ENCODE measurements around the gene LRRC51. TPM values are rescaled to one million over a fixed set of nuclear protein-coding genes. Genes with fewer than 3 reads are reported as not detected.

Gene LRRC51
- polyA plus RNA-seq, 5 donors, result 15.8 to 29.0 (median 20.7) TPM

GRCh38 chr11:72067676-72068075 is 13.0 kb upstream of the LRRC51 start:
- no peak for DNase-seq

DNA sequence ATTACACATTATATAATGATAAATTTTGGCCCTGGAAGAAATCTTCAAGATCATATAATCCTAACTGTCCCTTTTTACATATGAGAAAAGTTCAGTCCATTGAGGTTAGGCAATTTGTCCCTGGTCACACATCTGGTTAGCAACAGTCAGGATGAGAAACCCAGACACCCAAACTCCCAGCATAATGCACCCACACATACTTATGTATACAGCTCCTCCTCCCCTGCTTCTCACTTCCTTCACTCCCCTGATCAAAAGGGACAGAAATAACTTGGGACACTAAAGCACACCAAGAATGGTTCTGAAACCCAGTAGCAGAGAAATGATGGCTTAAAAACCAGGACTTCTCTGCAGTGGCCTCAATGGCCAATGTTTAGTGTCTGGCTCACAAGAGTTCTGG is 11.4 kb upstream of the LRRC51 start:
- DNase-seq, result no peak

GRCh38 chr11:72069787-72070251 is 10.8 kb upstream of the LRRC51 start:
- no peak for DNase-seq

- no peak for DNase-seq
Observed at GRCh38 chr11:72070491-72070890, 10.2 kb upstream of the LRRC51 start.

DNA sequence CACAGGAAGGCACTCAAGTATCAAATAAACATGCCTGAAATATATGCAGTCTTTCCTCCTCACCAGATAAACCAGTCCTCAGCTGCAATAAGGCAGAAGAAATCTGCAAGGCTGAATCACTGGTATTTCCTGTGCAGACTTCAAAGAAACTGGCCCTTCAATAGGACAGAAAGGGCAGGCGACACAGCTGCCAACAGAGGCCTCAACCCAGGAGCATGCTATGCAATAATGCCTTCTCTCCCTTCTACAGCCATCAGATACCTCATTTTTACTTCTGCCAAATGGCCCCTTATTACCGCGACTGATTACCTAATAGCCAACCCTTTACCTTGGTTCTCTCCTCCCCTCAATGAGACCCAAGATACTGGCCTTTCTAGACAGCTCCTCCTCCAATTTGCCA is 8.3 kb upstream of the LRRC51 start:
- DNase-seq, result no peak

GRCh38 chr11:72075109-72075508 is 5.5 kb upstream of the LRRC51 start:
- no peak for DNase-seq

- no peak for DNase-seq
Observed at GRCh38 chr11:72075756-72076155, 4.9 kb upstream of the LRRC51 start.

- no peak for DNase-seq
Observed at GRCh38 chr11:72078477-72078876, 2.2 kb upstream of the LRRC51 start.

DNA sequence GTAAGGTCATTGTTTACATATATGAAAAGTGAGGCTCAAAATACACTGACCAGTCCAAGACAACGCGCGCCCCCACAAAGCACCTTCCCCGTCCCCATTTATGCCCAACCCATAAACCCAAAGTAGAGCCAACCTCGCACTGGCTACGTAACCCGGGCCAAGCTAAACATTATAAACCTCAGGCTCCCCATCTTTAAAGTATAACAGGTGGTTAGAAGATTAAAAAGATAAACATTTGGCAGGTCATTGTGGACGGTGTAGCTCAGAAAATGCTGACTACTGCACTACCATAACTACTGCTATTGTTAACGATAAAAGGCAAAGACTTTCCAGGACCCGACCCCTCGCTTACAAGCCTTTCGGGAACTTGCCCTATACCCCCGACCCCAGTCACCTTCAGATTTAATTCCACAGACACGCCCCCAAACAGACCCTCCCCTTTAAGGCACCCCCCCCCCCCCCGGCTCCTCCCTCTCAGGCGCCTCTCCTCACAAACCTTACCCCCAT is 778 bp upstream of the LRRC51 start:
- DNase-seq, result no peak

DNA sequence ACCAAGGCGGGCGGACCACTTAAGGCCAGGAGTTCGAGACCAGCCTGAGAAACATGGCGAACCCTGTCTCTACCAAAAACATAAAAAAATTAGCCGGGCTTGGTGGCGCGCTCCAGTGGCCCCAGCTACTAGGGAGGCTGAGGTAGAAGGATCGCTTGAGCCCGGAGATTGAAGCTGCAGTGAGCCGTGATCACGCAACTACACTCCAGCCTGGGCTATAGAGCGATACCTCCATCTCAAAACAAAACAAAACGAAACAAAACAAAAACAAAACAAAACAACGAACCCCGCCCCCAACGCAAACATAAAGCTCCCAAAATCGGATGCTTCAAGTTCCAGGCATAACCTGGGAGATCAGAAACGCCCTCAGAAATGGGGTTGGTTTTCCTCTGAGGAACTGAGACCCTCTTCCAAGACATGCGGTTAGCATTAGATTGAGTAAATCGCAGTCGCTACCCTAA is 564 bp downstream of the LRRC51 start:
- no peak for DNase-seq

- no peak for DNase-seq
Observed at GRCh38 chr11:72081821-72082453, 1.3 kb downstream of the LRRC51 start.

DNA sequence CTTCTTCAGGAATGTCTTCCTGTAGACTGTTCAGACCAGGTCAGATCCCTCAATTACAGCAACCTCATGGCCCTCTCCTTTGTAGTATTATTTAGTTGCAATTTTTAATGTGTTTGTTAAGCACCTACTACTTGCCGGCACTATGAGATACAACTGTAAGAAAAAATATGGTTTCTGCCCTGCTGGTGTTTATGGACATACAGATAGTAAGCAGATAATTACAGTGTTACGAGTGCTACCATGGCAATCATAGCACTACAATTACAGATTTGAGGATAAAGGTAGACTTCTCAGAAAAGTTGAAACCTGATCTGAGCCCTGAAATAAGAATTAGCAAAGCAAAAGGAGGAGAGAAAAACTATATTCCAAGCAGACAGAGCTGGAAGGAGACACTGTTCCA is 2.8 kb downstream of the LRRC51 start:
- DNase-seq, result no peak

GRCh38 chr11:72084076-72084475 is 3.4 kb downstream of the LRRC51 start:
- no peak for DNase-seq

DNA sequence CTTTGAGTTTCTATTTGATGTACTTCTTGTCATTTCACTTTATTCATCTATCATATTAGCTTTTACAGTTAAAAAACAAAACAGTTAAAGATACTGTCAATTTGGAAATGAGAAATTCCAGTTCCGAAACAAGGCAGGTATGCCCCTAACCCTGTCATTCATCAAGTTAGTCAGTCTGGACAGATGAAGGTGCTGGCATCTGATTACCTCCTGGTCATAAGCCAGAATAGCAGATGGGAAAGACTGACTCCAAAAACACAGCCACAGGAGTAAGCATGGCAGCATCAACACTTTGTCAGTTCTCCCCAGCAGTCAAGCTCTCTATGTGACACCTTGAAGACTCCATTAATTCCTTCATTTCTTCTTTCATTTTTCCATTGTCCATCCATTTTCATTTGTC is 4.3 kb downstream of the LRRC51 start:
- no peak for DNase-seq

DNA sequence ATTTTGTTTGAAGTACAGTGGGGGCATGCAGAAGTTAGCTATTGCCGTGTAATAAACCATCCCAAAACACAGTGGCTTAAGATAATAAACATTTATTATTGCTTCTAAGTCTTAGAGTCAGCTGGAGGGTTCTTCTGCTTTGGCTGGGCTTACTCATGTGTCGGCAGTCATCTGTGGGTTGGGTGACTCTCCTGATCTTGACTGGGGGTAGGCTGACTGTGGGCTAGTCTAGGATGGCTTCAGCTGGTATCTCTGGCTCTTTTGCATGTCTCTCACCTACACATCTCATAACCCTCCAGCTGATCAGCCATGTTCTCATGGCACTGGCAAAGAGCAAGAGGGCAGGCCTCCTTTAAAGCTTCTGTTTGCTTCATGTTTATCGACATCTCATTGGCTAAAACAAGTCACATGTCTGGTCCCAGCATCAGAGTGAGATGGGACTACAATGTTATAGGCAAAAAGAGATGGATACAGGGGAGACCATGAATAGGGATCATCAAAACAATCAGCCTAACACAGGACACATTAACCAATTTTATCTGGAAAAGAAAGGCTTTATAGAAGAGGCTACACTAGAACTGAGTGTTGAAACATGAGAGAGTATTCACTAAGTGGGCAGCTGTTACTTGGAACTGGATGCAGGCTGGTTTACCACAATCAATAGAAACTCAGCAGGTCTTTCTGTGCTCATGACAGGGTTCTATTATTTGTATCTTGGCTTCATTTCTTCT is 5.1 kb downstream of the LRRC51 start:
- no peak for DNase-seq

GRCh38 chr11:72088076-72088808 is 7.6 kb downstream of the LRRC51 start:
- no peak for DNase-seq

- no peak for DNase-seq
Observed at GRCh38 chr11:72091292-72091691, 10.6 kb downstream of the LRRC51 start.

- DNase-seq, result no peak
Observed at GRCh38 chr11:72098741-72099140, 18.1 kb downstream of the LRRC51 start.

DNA sequence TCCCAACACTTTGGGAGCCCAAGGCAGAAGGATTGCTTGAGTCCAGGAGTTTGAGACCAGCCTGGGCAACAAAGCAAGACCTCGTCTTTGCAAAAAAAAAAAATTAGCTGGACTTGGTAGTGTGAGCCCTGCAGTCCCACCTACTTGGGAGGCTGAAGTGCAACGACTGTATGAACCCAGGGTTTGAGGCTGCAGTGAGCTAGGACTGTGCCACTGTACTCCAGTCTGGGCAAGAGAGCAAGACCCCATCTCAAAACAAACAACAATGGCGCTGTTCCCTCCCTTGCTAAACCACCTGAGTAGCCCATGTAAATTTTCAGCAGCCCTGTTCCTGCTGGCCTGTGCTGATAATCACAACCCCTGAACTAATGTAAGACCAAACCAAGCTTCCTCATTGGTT is 19.4 kb downstream of the LRRC51 start:
- no peak for DNase-seq

DNA sequence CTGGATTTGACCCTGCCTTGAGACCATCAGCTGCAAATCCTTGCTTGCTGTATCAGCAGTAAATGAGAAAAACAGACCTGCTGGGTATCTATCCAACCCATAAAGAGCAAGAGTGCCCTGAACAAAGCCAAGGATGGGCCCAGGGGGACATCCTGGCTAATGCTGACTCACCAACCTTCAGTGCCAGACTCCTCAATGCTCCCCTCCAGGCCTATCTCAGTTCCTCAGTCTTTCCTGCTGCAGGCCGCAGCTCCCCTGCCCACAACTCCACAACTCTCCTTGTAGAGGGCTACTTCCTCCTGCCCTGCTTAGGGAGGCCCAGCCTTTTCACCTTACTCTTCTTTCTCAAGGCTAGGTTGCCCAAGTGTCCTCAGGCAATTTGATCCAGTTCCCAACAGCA is 19.8 kb downstream of the LRRC51 start:
- DNase-seq, result no peak

GRCh38 chr11:72102162-72102561 is 21.5 kb downstream of the LRRC51 start:
- no peak for DNase-seq

- no peak for DNase-seq
Observed at GRCh38 chr11:72102631-72102945, 21.9 kb downstream of the LRRC51 start.

Data from right lung (tissue), 5 donors.